Cardiac muscle cell (in vitro differentiated cells and primary cell): ENCODE measurements around the gene HEPHL1. TPM values are rescaled to one million over a fixed set of nuclear protein-coding genes. Genes with fewer than 3 reads are reported as not detected.
A peak's percentile ranks its signal among the peaks of the same experiment; 100 is the strongest.

ENCODE experiments used
- DNase-seq, 2 donors: peaks; one replicate each; pipeline versions ENCODE4 v3.0.0 to v3.0.0-alpha.2; 2010 to 2017; ENCODE audit warnings: low read depth in 1 of 2, low spot score in 1 of 2
- H3K27ac ChIP-seq: fragments of 200-600 bp; sonication (generic); 2 replicates; pipeline ENCODE4 v1.5.1; 2016
- H3K27me3 ChIP-seq: fragments of 200-600 bp; sonication (generic); 2 replicates; pipeline ENCODE4 v1.6.0; 2016; ENCODE audit warnings: control low read depth
- H3K36me3 ChIP-seq: fragments of 200-600 bp; sonication (generic); 2 replicates; pipeline ENCODE4 v1.5.1; 2016; ENCODE audit warnings: control low read depth
- H3K4me1 ChIP-seq: fragments of 200-600 bp; sonication (generic); 2 replicates; pipeline ENCODE4 v1.8.1; 2017; ENCODE audit warnings: low read depth, mild to moderate bottlenecking, mixed run types
- H3K4me3 ChIP-seq: fragments of 200-600 bp; sonication (generic); 2 replicates; pipeline ENCODE4 v1.5.1; 2016; ENCODE audit warnings: mild to moderate bottlenecking
- H3K9me3 ChIP-seq: fragments of 200-600 bp; sonication (generic); 2 replicates; pipeline ENCODE4 v1.5.1; 2017; ENCODE audit warnings: low read depth, mild to moderate bottlenecking, control low read depth
- polyA plus RNA-seq: library from polyadenylated mRNA; unstranded; fragments of >200 nt; fragmentation: Nextera tagmentation; extraction: Ambion mirVana; gene quantifications from 2 replicates; pipeline ENCODE4 v1.2.1, GENCODE V29; 2016
- total RNA-seq: library from RNA; depleted of rRNA; stranded (reverse); fragments of >200 nt; gene quantifications from 2 replicates; pipeline ENCODE4 v1.2.3, GENCODE V29; 2016
- TF ChIP-seq, protein P1 (sequence below): IDR thresholded peaks from 2 replicates; pipeline ENCODE4 v1.5.1; 2012; ENCODE audit warnings: low read depth, mild to moderate bottlenecking, low read length

HEPHL1 gene
- total and polyA plus RNA-seq, 2 experiments from 2014 or later: not detected

DNA sequence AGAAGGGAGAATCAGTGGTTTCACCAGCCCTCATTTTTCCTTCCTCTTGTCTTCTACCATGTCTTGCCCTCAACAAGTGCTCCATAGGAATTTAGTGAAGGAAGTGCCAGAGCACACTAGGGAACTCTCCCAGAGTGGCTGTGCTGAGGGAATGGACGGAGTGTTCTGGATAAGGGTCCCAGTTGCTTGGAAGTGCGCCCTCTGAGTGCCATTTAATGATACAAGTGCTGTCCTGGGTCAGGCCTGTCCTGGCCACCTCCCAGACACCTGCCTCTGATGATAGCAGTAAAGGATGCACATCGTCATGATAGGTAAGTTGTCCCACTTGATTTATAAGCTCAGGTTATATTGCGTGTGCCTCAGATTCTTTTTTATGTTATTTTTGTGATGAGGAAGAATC is 112.6 kb downstream of the HEPHL1 start:
- Histone ChIP-seq H3K4me1 (peaks cover 12% of the 10 kb centered on the region), H3K27ac (no peak overlapping the region), H3K27me3 (no peaks in the 10 kb centered on the region), H3K4me3 (no peak overlapping the region), H3K36me3 (no peaks in the 10 kb centered on the region), H3K9me3 (no peaks in the 10 kb centered on the region)
- no peak for DNase-seq
- TF ChIP-seq, protein P1, sequence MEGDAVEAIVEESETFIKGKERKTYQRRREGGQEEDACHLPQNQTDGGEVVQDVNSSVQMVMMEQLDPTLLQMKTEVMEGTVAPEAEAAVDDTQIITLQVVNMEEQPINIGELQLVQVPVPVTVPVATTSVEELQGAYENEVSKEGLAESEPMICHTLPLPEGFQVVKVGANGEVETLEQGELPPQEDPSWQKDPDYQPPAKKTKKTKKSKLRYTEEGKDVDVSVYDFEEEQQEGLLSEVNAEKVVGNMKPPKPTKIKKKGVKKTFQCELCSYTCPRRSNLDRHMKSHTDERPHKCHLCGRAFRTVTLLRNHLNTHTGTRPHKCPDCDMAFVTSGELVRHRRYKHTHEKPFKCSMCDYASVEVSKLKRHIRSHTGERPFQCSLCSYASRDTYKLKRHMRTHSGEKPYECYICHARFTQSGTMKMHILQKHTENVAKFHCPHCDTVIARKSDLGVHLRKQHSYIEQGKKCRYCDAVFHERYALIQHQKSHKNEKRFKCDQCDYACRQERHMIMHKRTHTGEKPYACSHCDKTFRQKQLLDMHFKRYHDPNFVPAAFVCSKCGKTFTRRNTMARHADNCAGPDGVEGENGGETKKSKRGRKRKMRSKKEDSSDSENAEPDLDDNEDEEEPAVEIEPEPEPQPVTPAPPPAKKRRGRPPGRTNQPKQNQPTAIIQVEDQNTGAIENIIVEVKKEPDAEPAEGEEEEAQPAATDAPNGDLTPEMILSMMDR: no peak

DNA sequence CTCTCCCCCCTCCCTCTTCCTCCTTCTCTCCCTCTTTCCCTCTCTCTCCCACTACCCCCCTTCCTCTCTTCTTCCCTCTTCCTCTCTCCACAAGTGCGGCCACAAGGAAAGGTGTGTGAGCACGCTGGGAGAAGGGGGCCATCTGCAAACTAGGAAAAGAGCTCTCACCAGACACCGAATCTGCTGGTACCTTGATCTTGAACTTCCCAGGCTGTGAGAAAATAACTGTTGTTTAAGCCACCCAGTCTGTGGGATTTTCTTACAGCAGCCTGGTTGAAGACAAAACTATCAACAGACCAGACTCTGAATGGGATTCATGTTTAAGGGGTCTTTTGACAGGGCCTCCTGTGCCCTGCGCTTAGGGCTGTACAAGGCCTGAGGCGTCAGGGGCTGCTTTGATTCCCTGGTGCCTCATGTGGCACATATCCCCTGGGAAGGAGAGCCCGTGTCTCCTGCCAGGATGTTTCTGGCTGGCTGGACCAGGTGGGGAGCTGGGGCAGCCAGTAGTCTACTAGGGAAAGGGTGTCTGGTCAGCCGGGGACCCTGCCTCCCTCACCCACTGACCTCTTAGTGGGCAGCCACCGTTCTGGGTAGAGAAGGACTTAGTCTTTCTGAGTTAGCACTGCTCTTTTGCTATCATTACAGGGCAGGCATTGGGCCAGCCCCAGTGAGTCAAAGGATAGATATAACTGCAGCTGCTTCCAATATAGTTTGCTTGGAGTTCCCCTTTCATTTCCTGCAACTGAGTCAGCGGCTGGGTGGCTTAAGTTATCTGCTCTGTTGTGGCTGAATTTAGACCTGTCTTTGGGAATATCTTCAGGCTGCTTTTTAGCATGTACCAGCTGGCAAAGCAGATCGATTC is 113.7 kb downstream of the HEPHL1 start:
- no peaks in the 10 kb centered on the region for H3K27me3 ChIP-seq
- DNase-seq: peak in 1 of 2 donors; percentile 89
- H3K36me3 ChIP-seq: no peaks in the 10 kb centered on the region
- H3K9me3 ChIP-seq: no peaks in the 10 kb centered on the region
- TF ChIP-seq, protein P1: no peak
- H3K4me3 ChIP-seq: no peak overlapping the region
- peaks cover 12% of the 10 kb centered on the region for H3K4me1 ChIP-seq
- no peak overlapping the region for H3K27ac ChIP-seq

DNA sequence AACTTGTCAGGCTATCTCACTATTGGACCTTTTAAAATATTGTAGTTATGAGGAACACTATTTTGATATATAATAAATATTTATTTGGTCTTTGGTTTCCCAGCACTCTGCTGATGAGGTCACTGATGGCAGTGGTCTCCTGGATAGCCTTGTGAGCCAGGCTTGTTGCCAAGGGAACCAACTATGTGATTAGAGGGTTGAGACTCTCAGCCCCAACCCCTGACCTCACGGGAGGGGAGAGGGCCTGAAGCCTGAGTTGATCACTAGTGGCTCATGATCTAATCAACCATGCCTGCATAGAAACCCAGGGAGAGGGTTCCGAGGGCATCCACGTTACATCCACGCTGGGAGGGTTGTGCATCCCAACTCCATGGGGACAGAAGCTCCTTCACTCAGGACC is 118.3 kb downstream of the HEPHL1 start:
- Histone ChIP-seq H3K27ac (no peak overlapping the region), H3K4me1 (peaks cover 31% of the 10 kb centered on the region), H3K36me3 (no peaks in the 10 kb centered on the region), H3K9me3 (no peaks in the 10 kb centered on the region), H3K4me3 (no peak overlapping the region), H3K27me3 (no peaks in the 10 kb centered on the region)
- TF ChIP-seq, protein P1: no peak
- peak in 1 of 2 donors; percentile 41 for DNase-seq

DNA sequence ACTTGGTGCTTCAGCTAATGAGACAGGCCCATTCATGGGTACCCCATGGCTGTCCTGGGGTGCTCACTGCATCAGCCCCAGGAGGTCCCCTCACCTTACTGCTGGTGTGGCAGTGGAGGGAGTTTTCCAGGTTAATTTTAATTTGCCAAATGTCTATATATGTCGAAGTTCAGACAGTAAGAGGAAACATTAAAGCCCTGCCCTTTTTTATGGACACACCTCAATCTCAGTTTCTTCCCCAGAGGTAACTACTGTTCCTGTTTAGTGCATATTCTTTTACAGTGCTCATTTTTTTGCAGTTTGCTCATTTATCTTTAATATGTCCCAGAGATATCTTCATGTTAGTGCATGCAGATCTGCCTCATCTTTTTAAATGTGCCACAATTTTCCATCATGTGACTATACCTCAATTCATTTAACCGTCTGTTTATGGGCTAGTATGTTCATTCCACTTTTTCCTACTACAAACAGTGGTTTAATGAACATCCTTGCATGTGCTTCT is 119.1 kb downstream of the HEPHL1 start:
- H3K27me3 ChIP-seq: no peaks in the 10 kb centered on the region
- H3K27ac ChIP-seq: no peak overlapping the region
- TF ChIP-seq, protein P1: no peak
- H3K9me3 ChIP-seq: no peaks in the 10 kb centered on the region
- H3K4me3 ChIP-seq: no peak overlapping the region
- peaks cover 31% of the 10 kb centered on the region for H3K4me1 ChIP-seq
- H3K36me3 ChIP-seq: no peaks in the 10 kb centered on the region
- DNase-seq: no peak

DNA sequence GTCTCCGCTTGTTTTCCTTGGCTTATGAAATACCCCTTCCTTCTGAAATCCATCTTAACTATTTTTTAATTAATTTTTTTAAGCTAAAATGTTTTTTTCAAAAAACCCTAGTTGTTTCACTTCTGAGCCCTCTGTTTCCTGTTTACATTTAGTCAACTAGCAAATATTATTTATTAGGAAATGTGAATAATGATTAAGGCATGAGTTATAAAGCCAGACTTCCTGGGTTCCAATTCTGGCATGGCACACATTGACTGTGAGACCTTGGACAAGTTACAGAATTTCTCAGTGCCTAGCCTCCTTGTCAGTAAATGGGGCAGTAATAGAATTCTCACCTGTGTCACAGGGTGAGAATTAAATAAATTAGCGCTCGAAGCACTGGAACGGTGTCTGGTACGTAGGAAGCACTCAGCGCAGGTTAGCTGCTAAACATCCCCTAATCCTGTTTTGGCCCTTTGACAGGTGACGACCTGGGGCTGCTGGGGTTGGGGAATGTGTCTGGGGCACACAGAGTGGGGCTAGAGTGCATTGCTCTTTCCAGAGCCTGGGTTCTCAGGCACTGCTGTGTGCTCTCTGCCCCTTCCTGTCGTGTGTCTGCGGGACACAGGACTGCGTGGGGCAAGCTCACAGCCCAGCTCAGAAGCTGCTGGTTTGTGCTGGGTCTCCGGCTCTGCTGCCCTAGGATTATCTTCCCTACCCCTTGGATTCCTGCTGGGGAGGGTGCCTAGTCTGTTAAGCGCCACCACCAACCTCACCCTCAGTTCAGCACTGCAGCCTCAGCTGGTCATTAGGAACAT is 120.6 kb downstream of the HEPHL1 start:
- no peaks in the 10 kb centered on the region for H3K27me3 ChIP-seq
- no peak overlapping the region for H3K4me3 ChIP-seq
- no peaks in the 10 kb centered on the region for H3K9me3 ChIP-seq
- DNase-seq: no peak
- TF ChIP-seq, protein P1: no peak
- H3K4me1 ChIP-seq: peaks cover 34% of the 10 kb centered on the region
- no peaks in the 10 kb centered on the region for H3K36me3 ChIP-seq
- H3K27ac ChIP-seq: peak overlapping the region; percentile 85
